NCI-H82 treated with DMSO at 0.1 percent for 48 hours (cell line): Measurements from ENCODE around the gene CHURC1.
A peak's percentile ranks its signal among the peaks of the same experiment; 100 is the strongest.

ENCODE experiments used
- DNase-seq: peaks from one replicate; lab custom pipeline; 2025; ENCODE audit not compliant: unreplicated experiment; lab: John Stamatoyannopoulos, UW

The CHURC1 gene

DNA sequence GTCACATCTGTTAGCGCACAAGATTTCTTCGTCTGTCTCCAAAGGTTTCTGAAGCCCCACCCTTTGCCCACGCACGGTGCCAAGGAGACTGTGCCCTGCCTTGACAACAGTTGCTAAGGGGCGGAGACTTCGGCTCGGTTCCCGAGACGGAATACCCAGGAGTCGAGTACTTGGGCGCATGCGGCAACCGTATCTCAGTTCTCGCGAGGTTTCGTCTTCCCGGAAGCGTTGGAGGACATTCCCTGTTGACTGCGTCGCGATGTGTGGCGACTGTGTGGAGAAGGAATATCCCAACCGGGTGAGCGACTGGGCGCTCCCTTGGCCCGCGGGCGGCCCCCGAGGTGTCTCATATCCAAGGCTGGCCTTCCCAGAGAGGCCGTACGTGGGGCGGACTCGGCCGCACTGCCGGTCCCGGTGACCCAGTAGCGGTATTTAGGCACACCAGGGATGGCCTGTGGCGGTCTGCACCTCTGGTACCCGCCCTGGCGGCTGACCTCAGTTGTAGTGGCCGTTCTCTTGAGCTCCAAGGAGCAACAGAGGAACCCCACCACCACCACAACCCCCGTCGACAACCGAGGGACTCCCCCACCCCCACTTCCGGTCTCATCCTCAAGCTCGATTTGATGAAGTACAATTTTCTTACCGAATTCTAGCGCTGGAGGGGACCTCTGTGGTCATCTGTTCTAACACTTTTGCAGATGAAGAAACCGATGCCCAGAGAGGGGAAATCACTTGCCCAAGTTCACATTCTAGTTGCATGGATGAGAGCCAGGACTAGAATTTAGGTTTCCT is at the start of gene CHURC1:
CHURC1 (plus strand) TSS at position 219 of the 792 bp plus-strand sequence; CDS start at position 260, 41 bp downstream.
- peak; percentile 94 for DNase-seq

DNA sequence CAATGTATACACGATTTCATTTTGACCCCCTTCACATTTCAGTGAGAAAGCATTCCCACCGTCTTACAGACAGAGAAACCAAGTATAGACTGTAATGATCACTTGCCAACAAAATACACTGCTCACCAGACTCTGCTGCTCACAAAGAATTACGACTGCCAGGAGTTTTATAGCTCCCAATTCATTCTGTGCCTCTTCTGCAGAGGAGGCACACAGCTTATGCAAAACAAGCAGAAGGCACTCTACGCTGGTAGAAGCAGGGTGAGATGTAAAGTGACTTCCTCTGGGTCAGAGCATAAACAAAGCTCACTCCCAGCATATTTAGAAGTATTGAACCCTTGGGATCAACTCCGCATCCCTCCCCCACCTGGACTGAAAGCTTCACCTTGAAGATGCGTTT is 49.1 kb upstream of the CHURC1 start:
- no peak for DNase-seq

DNA sequence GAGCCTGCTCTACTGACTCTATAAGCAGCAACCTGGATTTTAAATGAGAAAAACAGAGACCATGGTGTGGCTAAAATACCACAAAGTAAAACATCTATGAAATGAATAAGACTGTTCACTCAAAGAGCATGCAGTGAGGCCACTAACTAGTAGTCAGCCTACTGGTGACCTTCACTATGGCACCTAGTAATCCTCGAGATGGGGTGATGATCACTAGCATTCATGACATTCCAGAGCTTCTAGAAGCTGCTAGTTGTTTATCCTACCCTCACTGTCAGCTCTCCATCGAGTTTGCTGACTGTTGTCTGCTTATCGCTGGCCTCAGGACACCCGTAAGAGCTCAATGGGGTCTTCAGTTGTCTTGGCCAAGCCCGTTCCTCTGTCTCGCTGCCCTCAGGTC is 48.3 kb upstream of the CHURC1 start:
- DNase-seq = no peak

DNA sequence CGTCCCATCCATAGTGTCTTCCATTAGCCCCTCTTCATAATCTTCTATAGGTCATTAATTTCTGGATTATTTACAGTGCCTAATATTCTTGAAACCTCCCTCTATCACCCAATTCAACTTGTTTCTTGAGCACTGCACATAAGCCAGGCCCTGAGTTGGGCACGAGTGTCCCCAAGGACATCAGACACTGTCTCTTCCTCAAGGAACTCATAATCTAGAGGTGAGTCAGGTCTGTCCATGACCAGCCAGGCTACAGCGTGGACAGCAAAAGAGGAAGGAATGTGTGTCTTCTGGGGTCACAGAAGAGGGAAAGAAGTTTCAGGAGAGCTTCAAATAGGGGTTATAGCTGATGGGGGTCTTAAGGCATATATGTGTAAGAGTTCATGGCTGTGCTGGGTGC is 47.1 kb upstream of the CHURC1 start:
- DNase-seq = no peak

DNA sequence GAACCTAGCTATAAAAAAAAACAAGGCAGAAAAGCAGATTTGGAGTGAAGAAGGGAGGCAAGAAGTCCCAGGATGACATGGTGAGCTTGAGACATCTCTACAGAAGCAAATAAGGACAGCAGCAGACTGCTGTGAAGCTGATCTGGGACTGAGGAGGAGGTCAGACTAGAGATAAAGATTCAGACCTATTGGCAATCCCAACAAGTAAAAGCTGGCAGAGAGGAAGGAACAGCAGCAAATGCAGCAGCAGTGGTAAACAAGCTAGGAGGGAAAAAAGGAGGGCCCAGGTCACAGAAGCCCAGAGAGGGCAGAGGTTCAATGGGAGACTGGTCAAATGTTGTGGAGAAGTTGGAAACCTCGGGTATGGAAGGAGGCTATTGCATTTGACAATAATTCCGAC is 45.9 kb upstream of the CHURC1 start:
- no peak for DNase-seq

DNA sequence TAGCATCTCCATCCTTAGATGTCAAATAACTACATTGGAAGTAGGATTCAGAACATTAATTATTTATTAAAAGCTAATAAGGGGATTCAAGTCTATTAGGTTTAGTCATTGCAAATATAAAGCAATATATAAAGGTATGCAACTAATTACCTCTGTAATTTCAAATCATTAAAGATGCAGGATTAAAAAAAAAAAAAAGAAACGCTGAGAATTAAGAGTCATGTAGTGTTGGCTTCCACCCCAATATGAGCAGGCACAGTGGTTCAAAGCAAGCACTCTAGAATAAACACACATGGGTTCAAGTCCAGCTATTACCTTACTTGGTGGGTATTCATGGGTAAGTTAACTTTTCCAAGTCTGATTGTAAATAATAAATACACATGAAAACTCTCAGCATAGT is 45.4 kb upstream of the CHURC1 start:
- DNase-seq = no peak

DNA sequence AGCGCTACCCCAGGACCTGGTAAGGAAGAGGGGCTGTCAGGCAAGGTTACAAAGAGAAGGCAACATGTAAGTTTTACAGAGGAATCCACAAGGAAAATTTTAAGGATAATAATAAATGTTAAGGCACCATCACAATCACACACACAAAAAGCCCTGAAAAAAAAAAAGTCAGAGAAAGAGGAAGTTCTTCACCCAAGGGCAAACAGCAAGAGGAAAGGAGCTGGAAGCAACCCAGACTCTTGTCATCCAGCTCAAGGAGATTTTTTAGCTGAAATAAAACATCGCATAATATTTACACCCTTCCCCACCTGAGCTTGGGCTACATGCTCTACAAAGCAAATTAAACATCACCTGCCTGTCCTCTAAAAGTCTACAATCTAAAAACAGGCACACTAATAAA is 44.1 kb upstream of the CHURC1 start:
- DNase-seq = no peak

DNA sequence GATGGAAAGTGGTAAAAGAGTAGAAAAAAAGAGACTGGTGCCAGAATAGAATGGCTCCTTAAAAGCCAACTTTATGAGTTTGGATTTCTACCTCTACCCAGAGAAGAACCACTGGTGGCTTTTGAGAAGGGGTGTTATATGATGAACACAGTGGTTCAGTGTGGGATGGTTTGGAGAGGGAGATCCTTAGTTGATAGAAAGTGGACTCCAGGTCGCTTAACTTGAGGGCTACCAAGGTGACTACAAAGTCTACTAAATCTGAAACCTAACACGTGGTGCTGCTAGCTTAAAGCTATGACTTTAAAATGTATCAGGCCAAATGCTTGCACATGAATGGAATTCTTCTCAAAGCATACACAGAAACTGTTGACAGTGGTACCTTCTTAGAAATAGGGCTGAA is 42.9 kb upstream of the CHURC1 start:
- no peak for DNase-seq

DNA sequence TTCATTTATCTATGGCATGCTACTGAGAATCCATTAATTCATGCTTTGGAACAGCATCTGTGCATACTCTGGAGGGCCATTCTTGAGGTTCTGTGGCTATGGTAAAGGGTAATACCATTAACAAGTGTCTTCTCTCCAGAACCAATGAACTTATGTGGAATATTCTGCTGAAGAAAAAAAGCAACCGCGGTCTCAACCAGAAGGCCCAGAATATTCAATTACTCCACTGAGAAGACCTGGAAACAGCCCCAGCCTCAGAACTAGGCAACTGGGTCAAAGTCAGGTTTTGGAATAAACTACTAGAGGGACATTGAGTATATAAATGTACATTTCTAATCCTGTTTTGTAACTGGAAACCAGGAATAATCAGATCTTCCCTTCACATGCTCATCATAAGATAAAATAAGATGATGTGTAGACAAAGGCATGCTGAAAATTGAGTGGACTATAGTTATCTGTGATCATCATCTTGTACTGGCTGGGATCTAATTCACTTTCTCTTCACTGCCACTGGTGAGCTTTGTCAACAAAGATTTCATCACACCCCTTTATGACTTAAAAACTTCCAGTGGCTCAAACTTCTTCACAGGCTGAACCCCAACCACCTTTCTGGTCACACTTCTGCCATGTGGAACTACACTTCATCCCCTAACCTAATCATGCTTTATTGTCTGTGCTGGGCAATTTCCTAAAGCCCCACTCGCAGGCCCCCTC is 40.6 kb upstream of the CHURC1 start:
- no peak for DNase-seq

DNA sequence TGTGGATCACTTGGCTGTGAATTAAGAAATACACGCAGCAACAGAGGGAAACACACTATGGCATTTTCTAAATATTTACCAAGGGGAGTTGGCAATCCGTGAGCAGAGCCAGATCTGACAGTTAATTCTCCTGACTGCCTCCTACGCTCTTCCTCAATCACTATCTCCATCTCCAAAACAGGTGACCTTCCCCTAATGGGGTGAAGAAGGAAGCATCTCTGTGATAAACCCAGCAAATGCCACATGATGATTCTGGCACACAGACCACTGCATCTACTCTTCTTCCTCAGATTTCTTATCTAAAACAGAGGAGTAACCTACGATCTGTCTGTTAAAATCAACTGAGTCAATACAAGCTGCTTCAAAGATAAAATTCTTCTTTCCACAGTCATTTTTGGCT is 38.9 kb upstream of the CHURC1 start:
- DNase-seq = no peak

DNA sequence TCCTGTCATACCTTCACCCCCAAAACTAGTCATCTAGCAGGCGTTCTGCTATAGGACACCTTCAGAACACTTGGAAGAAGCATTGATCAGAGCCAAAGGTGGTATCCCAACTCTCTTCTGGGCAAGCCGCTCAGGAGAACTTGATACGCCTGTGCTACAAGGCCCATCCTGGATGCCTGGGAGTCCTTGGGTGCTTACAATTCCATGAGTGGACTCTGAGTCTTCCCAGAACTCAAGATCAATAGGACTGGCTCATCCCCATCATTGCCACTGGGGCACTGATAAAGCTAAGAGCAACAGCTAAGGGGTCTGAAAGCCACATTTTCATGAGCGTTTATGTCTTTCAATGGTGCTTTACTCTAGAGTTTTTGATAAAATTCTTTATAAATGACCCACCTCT is 36.4 kb upstream of the CHURC1 start:
- DNase-seq = no peak

DNA sequence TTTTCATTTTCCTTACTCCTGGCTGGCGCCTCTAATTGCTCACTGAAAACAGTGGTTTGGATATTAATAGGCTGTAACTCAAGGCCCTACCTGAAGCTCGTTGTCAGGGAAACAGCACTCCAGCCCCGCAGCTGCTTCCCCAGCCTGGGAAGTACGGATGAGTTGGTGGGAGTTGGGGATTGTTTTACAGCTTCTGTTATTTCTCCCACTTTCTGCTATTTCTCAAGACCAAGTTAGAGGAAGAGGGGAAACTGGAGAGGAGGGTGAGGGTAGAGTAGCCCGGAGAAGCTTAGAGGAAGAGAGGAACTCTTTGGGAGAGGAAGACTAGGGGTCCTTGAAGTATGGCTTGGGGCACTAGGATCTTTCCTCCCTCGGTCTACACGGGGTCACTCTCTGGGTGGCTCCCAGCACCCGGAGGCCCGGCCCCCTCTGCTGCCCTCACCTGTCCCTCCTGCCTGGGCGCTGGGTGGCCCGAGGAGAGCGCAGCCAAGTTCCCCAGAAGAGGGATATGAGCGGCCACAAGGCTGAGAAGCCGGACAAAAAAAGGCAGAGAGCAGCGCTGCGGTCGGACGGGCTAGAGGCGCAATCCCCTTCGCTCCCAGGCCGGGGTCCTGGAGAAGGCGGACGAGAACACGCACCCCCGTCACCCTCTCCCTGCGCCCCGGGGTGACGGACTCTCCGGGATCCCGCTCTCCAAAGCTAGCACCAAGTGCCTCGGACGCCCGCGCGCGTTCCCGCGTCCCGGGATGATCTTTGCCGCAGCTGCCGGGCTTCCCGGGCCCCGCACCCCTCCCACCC is 35.2 kb upstream of the CHURC1 start:
- DNase-seq = no peak

DNA sequence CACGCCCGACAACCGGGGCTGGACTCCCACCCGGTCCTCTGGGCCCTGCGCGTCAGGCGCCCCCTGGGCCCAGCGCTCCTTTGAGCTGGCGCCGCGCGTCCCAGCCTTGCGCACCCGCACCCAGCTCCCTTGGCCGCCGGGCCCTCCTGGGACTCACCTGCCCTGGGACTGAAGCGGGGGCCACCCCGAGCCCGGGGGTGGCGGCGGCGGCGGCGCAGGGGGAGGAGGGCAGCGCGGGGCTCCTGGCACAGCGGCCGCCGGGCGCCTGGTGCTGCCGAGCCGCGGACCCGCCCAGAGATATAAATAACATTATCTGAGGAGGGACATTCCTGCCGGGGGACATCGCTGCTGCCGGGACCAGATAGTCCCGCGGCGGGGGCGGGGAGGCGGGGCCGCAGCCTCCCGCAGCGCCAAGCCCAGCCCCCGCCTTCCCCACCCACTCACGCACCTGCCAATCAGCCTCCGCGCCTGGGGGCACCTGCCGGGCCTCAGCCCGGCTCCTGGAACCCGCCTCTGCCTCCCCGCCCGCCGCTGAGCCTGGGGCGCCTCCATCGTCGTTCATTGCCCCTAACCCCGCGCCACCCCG is 34.5 kb upstream of the CHURC1 start, which contains the start of gene SPTB:
SPTB (minus strand) TSS at position 273 of the 586 bp plus-strand sequence. CDS start 56,813 bp downstream, outside the sequence.
- no peak for DNase-seq

DNA sequence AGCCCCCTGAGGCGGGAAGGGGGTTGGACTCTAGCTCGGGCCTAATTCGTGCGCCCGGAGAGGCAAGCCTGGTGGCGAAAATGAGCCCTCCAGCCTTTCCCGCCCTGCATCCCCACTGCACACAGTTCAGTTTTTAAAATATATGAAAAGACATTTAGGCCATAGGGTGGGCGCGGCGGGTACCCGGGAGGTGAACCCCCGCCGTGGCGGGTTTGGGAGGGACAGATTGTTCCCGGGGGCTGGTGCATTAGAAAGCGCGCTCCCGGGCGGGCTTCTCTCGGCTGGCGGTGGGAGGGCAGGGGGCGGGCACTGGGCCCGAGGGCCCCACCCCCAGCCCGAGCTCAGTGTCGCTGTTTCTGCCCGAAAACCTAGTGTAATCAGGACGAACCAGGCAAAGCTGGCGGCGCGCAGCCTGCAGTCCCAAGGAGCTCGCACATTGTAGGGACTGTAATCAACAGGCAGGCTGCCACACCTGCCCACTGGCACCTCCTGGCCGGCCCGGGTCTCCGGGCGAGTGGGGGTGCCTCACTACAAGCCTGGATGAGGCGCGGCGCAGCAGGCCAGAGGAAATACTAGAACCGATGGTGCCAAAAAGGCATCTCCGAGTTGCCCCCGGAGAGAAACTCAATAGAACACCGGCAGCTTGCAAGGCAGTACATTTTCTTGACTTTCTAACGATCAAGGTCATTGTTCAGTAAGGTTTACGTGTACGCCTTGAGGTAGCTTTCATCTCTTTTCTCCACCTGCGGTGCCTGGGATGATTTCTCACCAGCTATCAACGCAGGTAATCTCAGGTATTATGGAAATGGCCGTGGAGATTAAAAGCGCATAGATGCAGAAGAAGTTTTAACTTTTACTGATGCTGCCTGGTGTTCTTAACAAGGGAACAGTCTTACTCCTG is 33.8 kb upstream of the CHURC1 start:
- no peak for DNase-seq

DNA sequence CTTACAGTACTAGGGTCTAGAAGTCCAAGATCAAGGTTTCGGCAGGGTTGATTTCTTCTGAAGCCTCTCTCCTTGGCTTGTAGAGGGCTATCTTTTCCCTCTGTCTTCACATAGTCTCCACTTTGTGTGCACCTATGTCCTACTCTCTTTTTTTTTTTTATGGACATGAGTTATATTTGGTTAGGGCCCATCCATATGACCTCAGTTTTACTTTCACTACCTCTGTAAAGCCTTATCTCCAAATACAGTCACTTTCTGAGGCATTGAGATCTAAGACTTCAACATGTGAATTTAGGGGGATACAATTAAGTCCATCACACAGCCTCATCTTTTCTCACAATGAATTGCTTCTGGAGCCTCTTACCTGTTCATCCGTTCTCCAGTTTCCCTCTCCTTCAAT is 28.7 kb upstream of the CHURC1 start:
- no peak for DNase-seq

DNA sequence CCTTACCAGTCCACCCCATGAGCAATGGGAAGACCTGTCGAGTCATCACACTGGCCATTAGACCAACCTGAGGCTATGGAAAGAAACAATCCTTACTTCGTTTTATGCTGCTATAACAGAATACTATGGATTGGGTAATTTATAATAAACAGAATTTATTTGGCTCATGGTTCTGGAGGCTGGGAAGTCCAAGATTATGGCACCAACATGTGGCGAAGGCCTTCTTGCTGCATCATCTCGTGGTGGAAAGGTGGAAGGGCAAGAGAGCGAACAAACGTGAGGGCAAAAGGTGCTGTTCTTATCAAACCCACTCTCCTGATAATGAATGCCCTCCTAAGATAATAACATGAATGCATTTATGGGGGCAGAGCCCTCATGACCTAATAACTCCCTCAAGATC is 24.9 kb upstream of the CHURC1 start:
- no peak for DNase-seq

DNA sequence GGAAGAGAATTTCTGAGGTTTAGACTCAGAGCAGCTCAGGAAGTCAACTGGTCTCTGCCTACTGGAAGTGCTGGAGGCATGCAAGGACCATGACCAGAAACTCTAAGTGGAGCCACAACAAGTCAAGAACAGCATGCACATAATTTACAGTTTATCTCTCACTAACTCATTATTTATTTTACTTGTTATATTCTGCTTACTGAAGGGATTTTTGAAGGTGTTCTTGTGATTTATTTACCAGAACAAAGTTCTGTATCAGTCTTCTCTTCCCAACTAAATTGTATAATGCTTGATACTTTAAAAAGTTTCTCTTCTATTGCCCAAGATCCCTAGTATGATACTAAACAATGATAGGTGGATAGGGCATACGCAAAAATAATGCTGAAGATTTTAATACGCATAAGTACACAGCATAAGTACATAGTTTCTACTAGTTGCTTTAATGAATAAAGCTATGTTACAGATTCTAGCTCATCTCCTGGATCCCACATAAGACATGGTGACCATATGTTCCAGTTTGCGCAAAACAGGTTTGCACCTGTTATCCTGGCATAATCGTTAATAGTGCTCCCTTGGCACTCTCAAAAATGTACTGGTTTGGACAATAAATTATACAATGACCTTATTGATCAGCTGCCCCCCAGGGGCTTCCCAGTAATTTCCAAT is 22.9 kb upstream of the CHURC1 start:
- DNase-seq = no peak

DNA sequence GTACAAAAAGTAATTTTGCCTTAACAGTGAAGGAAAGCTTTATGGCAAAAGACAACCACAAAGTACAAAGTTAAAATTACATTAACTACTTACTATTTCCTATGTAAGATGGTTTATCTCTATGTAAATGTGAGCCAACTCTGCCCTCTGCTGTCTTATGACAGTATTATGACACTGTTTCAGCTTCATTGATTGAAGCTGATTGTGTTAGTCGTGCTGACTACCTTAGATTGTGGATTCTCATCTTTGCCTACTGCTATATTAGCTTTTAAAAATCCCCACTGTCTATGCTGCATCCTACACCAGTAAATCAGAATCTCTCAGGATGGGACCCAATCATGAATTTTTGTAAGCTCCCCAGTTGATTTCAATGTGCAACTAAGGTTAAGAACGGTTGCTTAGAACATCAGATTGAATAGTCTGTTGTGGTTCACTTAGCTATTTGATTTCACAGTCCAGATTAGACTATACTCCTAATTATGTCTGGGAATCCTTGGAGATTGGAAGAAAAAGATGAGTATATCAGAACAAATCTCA is 22.3 kb upstream of the CHURC1 start:
- peak; percentile 38 for DNase-seq

DNA sequence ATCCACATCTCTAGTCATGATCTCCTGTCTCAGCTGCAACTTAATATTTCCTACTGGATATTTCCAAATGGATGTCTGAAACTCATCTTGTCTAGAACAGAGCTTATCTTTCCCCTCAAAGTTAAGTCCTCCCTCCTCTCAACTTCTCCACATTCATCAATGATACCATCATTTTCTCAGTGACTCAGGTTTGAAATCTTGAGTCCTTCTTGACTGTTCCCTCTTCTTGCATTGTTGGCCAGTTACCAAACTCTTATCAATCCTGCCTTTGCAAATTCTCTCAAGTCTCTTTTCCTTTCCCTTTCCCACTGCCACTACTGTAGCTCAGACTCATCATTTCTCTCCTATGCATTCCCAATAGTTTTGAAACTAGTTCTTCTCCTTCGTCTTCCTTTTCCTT is 14.3 kb upstream of the CHURC1 start:
- no peak for DNase-seq
